ENCODE measurements around the gene RAB38. TPM values are rescaled to one million over a fixed set of nuclear protein-coding genes. Genes with fewer than 3 reads are reported as not detected.

RAB38 gene
- polyA plus RNA-seq, 3 donors = 0.25 to 1.3 (median 0.69) TPM

GRCh38 chr11:88087337-88087736 lies 87.9 kb downstream of the RAB38 start:
- Histone ChIP-seq H3K4me3 (replicated peaks in 1 of 3; ENCODE audit: low read depth in 2 of 3, low read length in 3 of 3) (no peak overlapping the region), H3K79me2 (ENCODE audit: insufficient read depth, low read length) (no peaks in the 10 kb centered on the region), H3K9me3 (replicated peaks in 1 of 2; ENCODE audit: control insufficient read depth in 1 of 2, insufficient read depth in 1 of 2, low read length in 2 of 2) (no peaks in the 10 kb centered on the region), H3K9ac (ENCODE audit: insufficient read depth, low read length, poor library complexity, severe bottlenecking) (no peak overlapping the region), H3K36me3 (replicated peaks in 1 of 2; ENCODE audit: control insufficient read depth in 1 of 2, insufficient read depth in 2 of 2, low read length in 2 of 2) (no peaks in the 10 kb centered on the region), H3K4me1 (ENCODE audit: control insufficient read depth in 1 of 2, insufficient read depth in 2 of 2, low read length in 2 of 2) (no peaks in the 10 kb centered on the region), H3K27me3 (ENCODE audit: control insufficient read depth in 2 of 2, insufficient read depth in 2 of 2, low read length in 2 of 2) (no peaks in the 10 kb centered on the region), H3K4me2 (replicated peaks; ENCODE audit: extremely low read depth, low read length, poor library complexity, severe bottlenecking) (no peak overlapping the region), H3K27ac (ENCODE audit: low read depth in 1 of 2, low read length in 2 of 2) (no peak overlapping the region), H4K20me1 (ENCODE audit: insufficient read depth, low read length) (no peaks in the 10 kb centered on the region), H2AFZ (ENCODE audit: insufficient read depth, low read depth, low read length, poor library complexity, severe bottlenecking) (no peak overlapping the region)
- Mint-ChIP-seq H3K27ac (no peak overlapping the region), H3K4me1 (no peaks in the 10 kb centered on the region), H3K4me3 (no peak overlapping the region), H3K36me3 (no peaks in the 10 kb centered on the region), H3K27me3 (ENCODE audit: low read depth in 3 of 3) (peaks cover 0 to 4% (median 0%) of the 10 kb centered on the region in 3 donors), H3K9me3 (peaks cover 0 to 6% (median 0%) of the 10 kb centered on the region in 7 donors)
- TF ChIP-seq, protein P1, sequence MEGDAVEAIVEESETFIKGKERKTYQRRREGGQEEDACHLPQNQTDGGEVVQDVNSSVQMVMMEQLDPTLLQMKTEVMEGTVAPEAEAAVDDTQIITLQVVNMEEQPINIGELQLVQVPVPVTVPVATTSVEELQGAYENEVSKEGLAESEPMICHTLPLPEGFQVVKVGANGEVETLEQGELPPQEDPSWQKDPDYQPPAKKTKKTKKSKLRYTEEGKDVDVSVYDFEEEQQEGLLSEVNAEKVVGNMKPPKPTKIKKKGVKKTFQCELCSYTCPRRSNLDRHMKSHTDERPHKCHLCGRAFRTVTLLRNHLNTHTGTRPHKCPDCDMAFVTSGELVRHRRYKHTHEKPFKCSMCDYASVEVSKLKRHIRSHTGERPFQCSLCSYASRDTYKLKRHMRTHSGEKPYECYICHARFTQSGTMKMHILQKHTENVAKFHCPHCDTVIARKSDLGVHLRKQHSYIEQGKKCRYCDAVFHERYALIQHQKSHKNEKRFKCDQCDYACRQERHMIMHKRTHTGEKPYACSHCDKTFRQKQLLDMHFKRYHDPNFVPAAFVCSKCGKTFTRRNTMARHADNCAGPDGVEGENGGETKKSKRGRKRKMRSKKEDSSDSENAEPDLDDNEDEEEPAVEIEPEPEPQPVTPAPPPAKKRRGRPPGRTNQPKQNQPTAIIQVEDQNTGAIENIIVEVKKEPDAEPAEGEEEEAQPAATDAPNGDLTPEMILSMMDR (IDR thresholded peaks at IDR 0.05) = no peak
- WGBS (ENCODE audit: insufficient coverage) = 75% methylated on average over 2 of the region's 3 CpGs
- DNase-seq = no peak
- intact Hi-C loops (cut with micrococcal nuclease) = no loop called here

GRCh38 chr11:88086297-88086696 lies 88.9 kb downstream of the RAB38 start:
- H3K27ac Mint-ChIP-seq = no peak overlapping the region
- intact Hi-C loops (cut with micrococcal nuclease) = no loop called here
- Histone ChIP-seq H3K36me3 (replicated peaks in 1 of 2; ENCODE audit: control insufficient read depth in 1 of 2, insufficient read depth in 2 of 2, low read length in 2 of 2) (no peaks in the 10 kb centered on the region), H3K4me2 (replicated peaks; ENCODE audit: extremely low read depth, low read length, poor library complexity, severe bottlenecking) (no peak overlapping the region), H3K4me1 (ENCODE audit: control insufficient read depth in 1 of 2, insufficient read depth in 2 of 2, low read length in 2 of 2) (no peaks in the 10 kb centered on the region), H3K9ac (ENCODE audit: insufficient read depth, low read length, poor library complexity, severe bottlenecking) (no peak overlapping the region), H3K9me3 (replicated peaks in 1 of 2; ENCODE audit: control insufficient read depth in 1 of 2, insufficient read depth in 1 of 2, low read length in 2 of 2) (no peaks in the 10 kb centered on the region), H3K27me3 (ENCODE audit: control insufficient read depth in 2 of 2, insufficient read depth in 2 of 2, low read length in 2 of 2) (no peaks in the 10 kb centered on the region), H2AFZ (ENCODE audit: insufficient read depth, low read depth, low read length, poor library complexity, severe bottlenecking) (no peak overlapping the region), H3K79me2 (ENCODE audit: insufficient read depth, low read length) (no peaks in the 10 kb centered on the region), H3K4me3 (replicated peaks in 1 of 3; ENCODE audit: low read depth in 2 of 3, low read length in 3 of 3) (no peak overlapping the region), H4K20me1 (ENCODE audit: insufficient read depth, low read length) (no peaks in the 10 kb centered on the region), H3K27ac (ENCODE audit: low read depth in 1 of 2, low read length in 2 of 2) (no peak overlapping the region)
- peaks cover 0 to 4% (median 0%) of the 10 kb centered on the region in 7 donors for H3K9me3 Mint-ChIP-seq
- no peaks in the 10 kb centered on the region for H3K36me3 Mint-ChIP-seq
- H3K4me3 Mint-ChIP-seq = no peak overlapping the region
- no peaks in the 10 kb centered on the region for H3K4me1 Mint-ChIP-seq
- peaks cover 0 to 4% (median 0%) of the 10 kb centered on the region in 3 donors for H3K27me3 Mint-ChIP-seq (ENCODE audit: low read depth in 3 of 3)
- WGBS (ENCODE audit: insufficient coverage) = no CpG with 5 or more reads among the region's 2 CpGs
- no peak for DNase-seq
- TF ChIP-seq, protein P1 (IDR thresholded peaks at IDR 0.05) = no peak
